Measurements from ENCODE around the gene FNDC3A. TPM values are rescaled to one million over a fixed set of nuclear protein-coding genes. Genes with fewer than 3 reads are reported as not detected.
"Not testable (repeated sequence)": the region's sequence is repeated elsewhere in the genome, so short reads cannot be mapped to it uniquely, and the experiment has no call there.

The FNDC3A gene
- total RNA-seq, 1 donor from 2014 or later = 12.8 TPM

DNA sequence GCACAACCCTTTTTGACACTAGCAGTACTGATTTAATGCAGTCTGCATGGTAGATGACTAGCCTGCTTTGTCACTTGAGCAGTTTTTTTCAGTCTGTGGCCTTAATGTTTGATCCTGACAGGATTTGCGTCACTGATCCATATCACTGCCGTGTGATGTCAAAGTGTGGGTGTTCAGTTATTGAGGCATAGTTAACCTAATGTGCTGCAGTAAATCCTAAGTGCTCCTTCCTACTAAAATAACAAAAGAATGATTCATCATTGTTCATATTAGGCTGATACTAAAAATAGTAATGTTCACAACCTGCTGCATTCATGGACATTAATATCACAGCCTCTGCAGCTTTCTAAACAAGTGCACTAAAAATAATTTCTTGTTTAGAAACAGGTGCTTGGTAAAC, 122.5 kb downstream of the FNDC3A start:
- ATAC-seq = peak; percentile 90

DNA sequence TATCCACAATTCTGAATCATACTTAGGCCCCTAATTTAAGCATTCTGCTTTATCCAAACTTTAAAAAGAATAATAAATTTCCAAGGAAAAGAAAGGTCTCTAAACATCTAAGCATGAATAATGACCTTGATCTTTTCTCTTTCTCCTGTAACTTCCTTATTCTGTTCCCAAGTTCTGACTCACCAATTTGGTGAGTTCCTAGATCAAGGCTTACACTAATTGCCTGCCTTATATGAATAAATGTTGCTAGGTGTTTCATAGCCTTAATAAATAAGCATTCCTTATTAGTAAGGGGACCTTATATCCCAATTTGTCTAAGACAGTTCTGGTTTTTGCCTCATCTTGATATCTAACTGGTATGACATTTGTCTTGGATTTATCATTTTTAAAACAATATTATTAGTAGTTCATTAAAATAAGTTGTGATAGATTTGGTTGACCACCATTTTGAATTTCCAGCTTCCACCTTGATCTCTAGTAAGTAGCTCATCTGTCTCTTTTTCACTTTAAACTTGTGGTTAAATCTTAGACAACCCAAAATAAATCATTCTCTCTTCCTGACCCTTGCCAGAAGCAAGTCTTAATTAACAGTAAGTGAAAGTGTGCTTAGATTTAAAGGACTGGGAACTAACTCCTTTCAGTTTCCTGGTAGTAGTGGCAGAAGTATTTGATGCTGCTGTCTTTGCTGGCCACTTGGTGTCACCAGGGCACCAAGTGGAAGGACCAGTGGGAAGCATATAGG, 123.2 kb downstream of the FNDC3A start:
- no peak for ATAC-seq

DNA sequence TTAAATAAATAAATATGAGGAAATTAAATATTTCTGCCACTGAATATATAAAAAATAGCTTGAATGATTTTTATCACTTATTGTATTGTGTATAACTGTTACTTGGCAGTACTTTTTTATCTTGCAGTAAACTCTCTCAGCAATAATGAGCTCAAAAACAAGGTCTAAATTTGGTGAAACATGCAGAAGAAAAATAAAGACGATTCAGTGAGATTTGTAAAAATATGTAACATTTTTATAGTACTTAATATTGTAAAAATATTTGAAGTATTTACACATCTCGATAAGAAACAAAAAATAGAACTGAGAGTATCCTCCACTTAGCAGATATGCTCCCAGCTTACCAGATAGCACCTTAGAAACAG, 123.8 kb downstream of the FNDC3A start:
- ATAC-seq = no peak

GRCh38 chr13:49100637-49101570, 125.2 kb downstream of the FNDC3A start:
- ATAC-seq = no peak

DNA sequence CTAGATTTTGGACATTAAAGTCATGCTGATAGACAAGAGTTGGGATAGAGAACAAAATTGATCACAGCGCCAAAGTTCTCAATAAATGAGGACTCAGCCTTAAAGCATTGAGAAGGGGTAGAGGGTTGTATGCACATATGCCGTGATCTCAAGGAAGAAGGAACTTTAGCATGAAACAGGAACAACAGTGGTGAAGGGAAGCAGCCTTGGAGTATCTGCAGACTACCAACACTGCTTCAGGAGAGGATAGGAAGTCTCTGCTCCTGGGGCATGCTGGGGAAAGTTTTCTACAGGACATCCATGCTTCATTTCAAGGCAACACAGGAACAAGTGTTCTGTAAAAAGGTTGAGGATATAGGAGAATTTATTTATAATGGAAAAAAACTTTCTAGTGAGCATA, 132.5 kb downstream of the FNDC3A start:
- ATAC-seq = no peak

- ATAC-seq = peak; percentile 77
Measured at GRCh38 chr13:49110122-49110912, 134.6 kb downstream of the FNDC3A start.

- no peak for ATAC-seq
Measured at GRCh38 chr13:49110913-49111170, 135.1 kb downstream of the FNDC3A start.

- no peak for ATAC-seq
Measured at GRCh38 chr13:49112782-49113525, 137.2 kb downstream of the FNDC3A start.

DNA sequence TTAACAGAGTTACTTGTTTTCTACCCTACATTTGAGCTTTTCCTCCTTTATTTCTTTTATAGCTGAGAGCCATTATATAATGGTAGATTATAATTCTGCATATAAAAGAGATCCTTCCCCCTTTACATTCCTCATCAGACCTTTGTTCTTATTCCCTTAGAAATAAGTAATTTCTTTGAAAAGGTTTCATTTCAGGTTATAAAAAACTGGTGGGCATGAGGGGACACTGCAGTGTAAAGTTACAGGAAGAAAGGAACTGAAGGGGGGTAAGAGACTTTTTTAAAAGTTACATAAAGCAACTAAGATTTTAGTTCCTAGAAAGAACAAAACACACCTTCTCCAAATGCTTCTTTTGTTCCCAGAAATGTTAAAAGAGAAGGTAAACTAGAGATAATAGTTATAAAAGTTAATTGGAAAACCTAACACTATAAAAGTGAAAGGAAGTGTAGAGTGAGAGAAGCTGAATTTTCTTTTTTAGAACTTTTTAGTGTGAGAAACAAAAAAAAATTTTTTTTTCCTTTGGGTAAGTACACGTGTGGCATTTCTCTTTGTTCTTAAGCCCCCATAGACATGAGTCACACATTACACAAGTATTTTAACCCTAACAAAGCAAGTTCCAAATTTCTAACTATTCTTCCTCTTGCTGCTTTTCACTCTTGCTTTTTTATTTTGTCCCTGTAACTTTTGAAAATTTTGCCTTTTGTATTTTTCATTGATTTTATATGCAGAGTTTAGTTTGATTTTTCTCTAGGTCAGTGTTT, 138.0 kb downstream of the FNDC3A start:
- ATAC-seq = peak; percentile 60

GRCh38 chr13:49116873-49117272, 141.2 kb downstream of the FNDC3A start:
- ATAC-seq = no peak

DNA sequence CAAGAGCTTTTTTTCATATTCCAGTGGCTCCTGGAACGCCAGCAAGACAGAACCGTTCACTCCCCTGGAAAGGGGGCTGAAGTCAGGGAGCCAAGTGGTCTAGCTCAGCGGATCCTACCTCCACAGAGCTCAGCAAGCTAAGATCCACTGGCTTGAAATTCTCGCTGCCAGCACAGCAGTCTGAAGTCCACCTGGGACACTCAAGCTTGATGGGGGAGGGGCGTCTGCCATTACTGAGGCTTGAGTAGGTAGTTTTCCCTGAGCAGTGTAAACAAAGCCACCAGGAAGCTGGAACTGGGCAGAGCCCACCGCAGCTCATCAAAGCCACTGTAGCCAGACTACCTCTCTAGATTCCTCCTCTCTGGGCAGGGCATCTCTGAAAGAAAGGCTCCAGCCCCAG, 142.7 kb downstream of the FNDC3A start:
- not testable (repeated sequence) for ATAC-seq

- ATAC-seq = no peak
Measured at GRCh38 chr13:49124693-49125304, 149.1 kb downstream of the FNDC3A start.

- no peak for ATAC-seq
Measured at GRCh38 chr13:49125964-49126524, 150.3 kb downstream of the FNDC3A start.

- ATAC-seq = no peak
Measured at GRCh38 chr13:49132479-49133002, 156.8 kb downstream of the FNDC3A start.

DNA sequence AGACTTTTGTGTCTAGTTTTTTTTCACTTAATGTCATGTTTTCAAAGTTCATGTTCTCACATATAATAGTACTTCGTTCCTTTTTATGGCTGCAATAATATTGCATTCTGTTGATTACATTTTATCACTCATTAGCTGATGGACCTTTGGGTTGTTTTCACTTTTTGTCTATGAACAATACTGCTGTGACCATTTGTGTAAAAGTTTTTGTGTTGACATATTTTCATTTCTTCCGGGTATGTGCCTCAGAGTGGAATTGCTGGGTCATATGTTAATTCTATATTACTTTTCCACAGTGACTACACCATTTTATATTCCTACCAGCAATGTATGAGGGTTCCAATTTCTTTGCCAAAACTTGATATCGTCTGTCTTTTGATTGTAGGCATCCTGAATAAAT, 158.6 kb downstream of the FNDC3A start:
- ATAC-seq = no peak

GRCh38 chr13:49137138-49137643, 161.5 kb downstream of the FNDC3A start:
- not testable (repeated sequence) for ATAC-seq

- no peak for ATAC-seq
Measured at GRCh38 chr13:49140910-49141611, 165.3 kb downstream of the FNDC3A start.

GRCh38 chr13:49146950-49147355, 171.2 kb downstream of the FNDC3A start:
- ATAC-seq = no peak

GRCh38 chr13:49148405-49148804, 172.7 kb downstream of the FNDC3A start:
- ATAC-seq = no peak

All from esophagus mucosa (tissue), 1 donor.